GM18508 (cell line): Measurements from ENCODE around the gene NUDC.
"Not testable (repeated sequence)": the region's sequence is repeated elsewhere in the genome, so short reads cannot be mapped to it uniquely, and the experiment has no call there.

Source experiments
- ATAC-seq: cut with Tn5 transposase; IDR thresholded peaks from one replicate; pipeline ENCODE4 v1.9.1; 2021; ENCODE audit warnings: moderate number of reproducible peaks; ENCODE audit not compliant: insufficient read depth, unreplicated experiment

Gene NUDC

GRCh38 chr1:26981146-26981846 lies 59.8 kb downstream of the NUDC start:
- ATAC-seq, result no peak

GRCh38 chr1:26983863-26984262 lies 62.3 kb downstream of the NUDC start:
- no peak for ATAC-seq

GRCh38 chr1:26984291-26984690 lies 62.7 kb downstream of the NUDC start:
- ATAC-seq, result no peak

- no peak for ATAC-seq
These were observed 65.1 kb downstream of the NUDC start for GRCh38 chr1:26986658-26987057.

GRCh38 chr1:26989403-26990109 lies 68.0 kb downstream of the NUDC start:
- ATAC-seq, result not testable (repeated sequence)

GRCh38 chr1:26991310-26992116 lies 70.0 kb downstream of the NUDC start:
- ATAC-seq, result no peak

GRCh38 chr1:26993237-26994019 lies 71.9 kb downstream of the NUDC start, which contains the start of gene TRNP1:
Gene TRNP1, plus strand, starts transcription at chr1:26993692. Its CDS starts 95 bp downstream, at chr1:26993787.
- ATAC-seq, result no peak

- ATAC-seq, result no peak
These were observed 72.7 kb downstream of the NUDC start for GRCh38 chr1:26994020-26994786.

GRCh38 chr1:26994787-26995517 lies 73.4 kb downstream of the NUDC start:
- no peak for ATAC-seq

GRCh38 chr1:26996024-26996423 lies 74.5 kb downstream of the NUDC start:
- ATAC-seq, result no peak
